ENCODE results near the gene PLCB1.

- no peak for TF ChIP-seq CTCF (IDR thresholded peaks at IDR 0.05)
- no peak for TF ChIP-seq POLR2A (IDR thresholded peaks at IDR 0.05)
These were observed 256.6 kb downstream of the PLCB1 start for GRCh38 chr20:8388707-8389106.

Data from uterus (tissue), 2 donors.